Hepatocyte (in vitro differentiated cells): Measurements from ENCODE around the gene CENPT.

Source experiments
- EZH2 ChIP-seq: fragments of 200-600 bp; sonication (generic); IDR thresholded peaks from 2 replicates; pipeline ENCODE4 v1.6.1; 2016; ENCODE audit warnings: antibody characterized with exemption, mild to moderate bottlenecking, borderline replicate concordance
- EZH2phosphoT487 ChIP-seq: fragments of 200-600 bp; sonication (generic); IDR thresholded peaks from one replicate; pipeline ENCODE4 v1.6.1; 2018; ENCODE audit warnings: antibody characterized with exemption, mild to moderate bottlenecking, low read depth, moderate library complexity; ENCODE audit not compliant: unreplicated experiment, severe bottlenecking
- TF ChIP-seq, protein P1 (sequence below): fragments of 200-600 bp; sonication (generic); IDR thresholded peaks from 2 replicates; pipeline ENCODE4 v1.5.1; 2016; ENCODE audit warnings: antibody characterized with exemption, mild to moderate bottlenecking; ENCODE audit not compliant: poor library complexity

DNA sequence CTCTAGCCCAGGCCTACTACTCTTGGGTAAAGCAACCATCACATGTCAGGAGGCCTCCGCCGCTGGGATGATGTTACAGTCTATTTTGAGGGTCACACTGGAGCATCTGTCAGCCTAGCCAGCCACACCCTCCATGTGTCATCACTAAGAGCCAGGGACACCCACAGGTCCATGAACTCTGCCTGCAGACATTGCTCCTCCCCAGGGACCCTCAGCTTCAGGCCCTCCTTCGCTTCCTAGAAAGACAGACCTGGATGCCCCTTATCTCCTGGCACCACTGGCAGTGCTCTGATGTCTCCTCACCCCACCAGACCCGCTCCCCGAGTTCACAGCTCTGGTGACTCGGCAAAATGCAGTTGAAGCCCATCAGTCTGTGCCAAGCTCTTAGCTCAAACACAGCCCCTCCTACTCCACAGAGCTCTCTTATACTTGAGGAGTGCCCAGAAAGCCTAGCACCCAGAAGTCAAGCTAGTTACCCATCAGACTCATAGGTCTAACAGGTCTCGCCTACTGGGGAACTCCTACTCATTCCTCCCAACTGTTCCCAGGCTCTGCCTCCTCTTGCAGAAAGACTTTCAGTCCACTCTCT, 47.1 kb downstream of the CENPT start:
- TF ChIP-seq, protein P1, sequence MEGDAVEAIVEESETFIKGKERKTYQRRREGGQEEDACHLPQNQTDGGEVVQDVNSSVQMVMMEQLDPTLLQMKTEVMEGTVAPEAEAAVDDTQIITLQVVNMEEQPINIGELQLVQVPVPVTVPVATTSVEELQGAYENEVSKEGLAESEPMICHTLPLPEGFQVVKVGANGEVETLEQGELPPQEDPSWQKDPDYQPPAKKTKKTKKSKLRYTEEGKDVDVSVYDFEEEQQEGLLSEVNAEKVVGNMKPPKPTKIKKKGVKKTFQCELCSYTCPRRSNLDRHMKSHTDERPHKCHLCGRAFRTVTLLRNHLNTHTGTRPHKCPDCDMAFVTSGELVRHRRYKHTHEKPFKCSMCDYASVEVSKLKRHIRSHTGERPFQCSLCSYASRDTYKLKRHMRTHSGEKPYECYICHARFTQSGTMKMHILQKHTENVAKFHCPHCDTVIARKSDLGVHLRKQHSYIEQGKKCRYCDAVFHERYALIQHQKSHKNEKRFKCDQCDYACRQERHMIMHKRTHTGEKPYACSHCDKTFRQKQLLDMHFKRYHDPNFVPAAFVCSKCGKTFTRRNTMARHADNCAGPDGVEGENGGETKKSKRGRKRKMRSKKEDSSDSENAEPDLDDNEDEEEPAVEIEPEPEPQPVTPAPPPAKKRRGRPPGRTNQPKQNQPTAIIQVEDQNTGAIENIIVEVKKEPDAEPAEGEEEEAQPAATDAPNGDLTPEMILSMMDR: no peak
- TF ChIP-seq EZH2 (no peak), EZH2phosphoT487 (no peak)
